ENCODE measurements around the gene PPP2R3B.

DNA sequence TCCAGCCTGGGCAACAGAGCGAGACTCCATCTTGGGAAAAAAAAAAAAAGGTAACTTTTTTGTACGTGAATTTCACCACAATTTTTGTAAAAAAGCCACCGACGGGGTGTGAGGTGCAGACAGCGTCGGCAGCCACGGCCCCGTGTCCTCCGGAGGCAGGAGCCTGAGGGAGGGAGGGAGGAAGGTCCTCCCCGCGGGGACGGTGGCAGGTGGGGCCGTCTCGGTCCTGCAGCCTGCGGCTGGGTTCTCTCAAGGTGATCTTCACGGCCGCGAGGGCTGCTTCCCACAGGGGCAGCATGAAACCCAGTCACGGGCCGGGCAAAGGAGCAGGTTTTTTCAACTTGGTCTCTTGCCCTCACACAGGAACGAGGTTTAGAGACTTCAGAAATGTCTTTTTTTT lies 91.6 kb downstream of the PPP2R3B start:
- TF ChIP-seq, protein P1, sequence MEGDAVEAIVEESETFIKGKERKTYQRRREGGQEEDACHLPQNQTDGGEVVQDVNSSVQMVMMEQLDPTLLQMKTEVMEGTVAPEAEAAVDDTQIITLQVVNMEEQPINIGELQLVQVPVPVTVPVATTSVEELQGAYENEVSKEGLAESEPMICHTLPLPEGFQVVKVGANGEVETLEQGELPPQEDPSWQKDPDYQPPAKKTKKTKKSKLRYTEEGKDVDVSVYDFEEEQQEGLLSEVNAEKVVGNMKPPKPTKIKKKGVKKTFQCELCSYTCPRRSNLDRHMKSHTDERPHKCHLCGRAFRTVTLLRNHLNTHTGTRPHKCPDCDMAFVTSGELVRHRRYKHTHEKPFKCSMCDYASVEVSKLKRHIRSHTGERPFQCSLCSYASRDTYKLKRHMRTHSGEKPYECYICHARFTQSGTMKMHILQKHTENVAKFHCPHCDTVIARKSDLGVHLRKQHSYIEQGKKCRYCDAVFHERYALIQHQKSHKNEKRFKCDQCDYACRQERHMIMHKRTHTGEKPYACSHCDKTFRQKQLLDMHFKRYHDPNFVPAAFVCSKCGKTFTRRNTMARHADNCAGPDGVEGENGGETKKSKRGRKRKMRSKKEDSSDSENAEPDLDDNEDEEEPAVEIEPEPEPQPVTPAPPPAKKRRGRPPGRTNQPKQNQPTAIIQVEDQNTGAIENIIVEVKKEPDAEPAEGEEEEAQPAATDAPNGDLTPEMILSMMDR (IDR thresholded peaks at IDR 0.05; ENCODE audit: poor library complexity) = no peak
- no peak for TF ChIP-seq EZH2 (IDR thresholded peaks at IDR 0.05; ENCODE audit: borderline replicate concordance)
